ENCODE measurements around the gene TIAM1.

Gene TIAM1

DNA sequence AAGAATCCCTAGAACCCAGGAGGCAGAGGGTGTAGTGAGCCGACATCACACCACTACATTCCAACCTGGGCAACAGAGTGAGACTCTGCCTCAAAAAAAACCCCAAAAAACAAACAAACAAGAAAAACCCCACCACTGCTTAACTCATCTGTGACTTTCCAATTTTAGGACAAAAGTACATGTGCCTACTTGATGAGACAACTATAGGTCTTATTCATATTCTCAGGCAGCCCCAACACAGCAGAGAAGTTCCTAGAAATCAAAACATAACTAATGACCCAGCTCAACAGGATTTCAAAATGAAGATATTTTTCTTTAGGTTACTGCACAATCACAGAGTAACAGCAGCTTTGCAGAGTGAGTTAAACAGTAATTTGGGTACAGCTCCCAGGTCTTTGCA is 26.4 kb downstream of the TIAM1 start:
- no peak overlapping the region for H3K27ac ChIP-seq
- no peak for DNase-seq
- TF ChIP-seq, protein P1, sequence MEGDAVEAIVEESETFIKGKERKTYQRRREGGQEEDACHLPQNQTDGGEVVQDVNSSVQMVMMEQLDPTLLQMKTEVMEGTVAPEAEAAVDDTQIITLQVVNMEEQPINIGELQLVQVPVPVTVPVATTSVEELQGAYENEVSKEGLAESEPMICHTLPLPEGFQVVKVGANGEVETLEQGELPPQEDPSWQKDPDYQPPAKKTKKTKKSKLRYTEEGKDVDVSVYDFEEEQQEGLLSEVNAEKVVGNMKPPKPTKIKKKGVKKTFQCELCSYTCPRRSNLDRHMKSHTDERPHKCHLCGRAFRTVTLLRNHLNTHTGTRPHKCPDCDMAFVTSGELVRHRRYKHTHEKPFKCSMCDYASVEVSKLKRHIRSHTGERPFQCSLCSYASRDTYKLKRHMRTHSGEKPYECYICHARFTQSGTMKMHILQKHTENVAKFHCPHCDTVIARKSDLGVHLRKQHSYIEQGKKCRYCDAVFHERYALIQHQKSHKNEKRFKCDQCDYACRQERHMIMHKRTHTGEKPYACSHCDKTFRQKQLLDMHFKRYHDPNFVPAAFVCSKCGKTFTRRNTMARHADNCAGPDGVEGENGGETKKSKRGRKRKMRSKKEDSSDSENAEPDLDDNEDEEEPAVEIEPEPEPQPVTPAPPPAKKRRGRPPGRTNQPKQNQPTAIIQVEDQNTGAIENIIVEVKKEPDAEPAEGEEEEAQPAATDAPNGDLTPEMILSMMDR (IDR thresholded peaks at IDR 0.05; ENCODE audit: low read depth, low read length, missing control alignments) = no peak
- no peaks in the 10 kb centered on the region for H3K27me3 ChIP-seq (replicated peaks)
- no peak overlapping the region for H3K4me3 ChIP-seq (ENCODE audit: low read depth, low read length)
- no peaks in the 10 kb centered on the region for H3K36me3 ChIP-seq (replicated peaks)
- in situ Hi-C loops (cut with HindIII; ENCODE audit: low pct_ligation_motif_present, low sequenced_read_pairs) = no loop called here

DNA sequence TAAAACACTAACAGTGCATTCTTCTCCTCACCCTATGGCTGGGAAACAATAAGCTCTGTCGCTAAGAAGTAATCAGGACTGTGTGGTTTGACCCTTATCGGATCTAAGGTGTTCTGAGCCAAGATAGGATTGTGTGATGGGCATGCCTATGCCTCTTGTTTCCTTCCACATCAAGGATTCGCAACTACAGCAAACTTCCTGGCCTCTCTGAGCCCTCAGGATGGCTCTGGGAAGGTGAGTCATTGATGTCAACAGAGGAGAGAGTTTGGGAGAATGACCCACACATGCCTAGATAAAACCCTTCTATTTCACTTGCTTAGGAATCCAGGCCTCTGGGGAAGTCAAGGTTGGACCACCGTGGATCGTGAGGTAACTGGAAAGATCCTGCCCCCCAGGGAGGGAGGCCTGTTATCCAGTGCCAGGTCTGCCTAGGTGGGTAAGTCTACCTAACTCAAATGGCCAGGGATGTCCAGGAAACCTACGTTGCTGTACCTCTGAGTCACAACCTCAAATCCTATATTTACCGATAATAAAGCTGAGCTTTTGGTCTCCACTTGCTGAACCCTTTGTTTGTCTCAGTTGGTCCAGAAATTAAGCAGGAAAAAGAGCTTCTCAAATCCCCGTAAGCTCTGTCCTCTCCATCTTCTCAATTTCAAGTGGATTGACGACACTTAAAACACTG is 27.4 kb downstream of the TIAM1 start:
- in situ Hi-C loops (cut with HindIII; ENCODE audit: low pct_ligation_motif_present, low sequenced_read_pairs) = no loop called here
- Histone ChIP-seq H3K36me3 (replicated peaks) (no peaks in the 10 kb centered on the region), H3K27ac (no peak overlapping the region), H3K27me3 (replicated peaks) (no peaks in the 10 kb centered on the region), H3K4me3 (ENCODE audit: low read depth, low read length) (no peak overlapping the region)
- DNase-seq = peak; percentile 52
- TF ChIP-seq, protein P1 (IDR thresholded peaks at IDR 0.05; ENCODE audit: low read depth, low read length, missing control alignments) = no peak

DNA sequence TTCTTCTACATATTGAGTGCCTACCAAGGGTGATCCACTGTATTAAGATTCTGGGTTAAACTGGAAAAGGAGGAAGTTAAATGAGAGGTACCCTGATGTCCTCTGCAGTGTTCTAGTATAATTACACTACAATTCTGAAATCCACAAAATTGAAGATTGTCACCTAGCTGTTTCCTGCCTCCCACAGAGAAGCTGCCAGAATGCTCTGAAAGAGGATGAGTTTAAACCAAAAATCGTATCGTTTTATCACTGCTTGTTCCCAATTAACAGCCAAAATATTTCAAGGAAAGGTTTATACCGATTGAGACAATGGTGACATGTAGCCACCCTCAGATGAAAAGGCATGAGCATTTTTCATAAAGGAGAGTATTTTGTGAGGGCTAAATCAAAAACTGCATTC is 28.0 kb downstream of the TIAM1 start:
- Histone ChIP-seq H3K27ac (no peak overlapping the region), H3K36me3 (replicated peaks) (no peaks in the 10 kb centered on the region), H3K4me3 (ENCODE audit: low read depth, low read length) (no peak overlapping the region), H3K27me3 (replicated peaks) (no peaks in the 10 kb centered on the region)
- in situ Hi-C loops (cut with HindIII; ENCODE audit: low pct_ligation_motif_present, low sequenced_read_pairs) = no loop called here
- TF ChIP-seq, protein P1 (IDR thresholded peaks at IDR 0.05; ENCODE audit: low read depth, low read length, missing control alignments) = no peak
- no peak for DNase-seq

DNA sequence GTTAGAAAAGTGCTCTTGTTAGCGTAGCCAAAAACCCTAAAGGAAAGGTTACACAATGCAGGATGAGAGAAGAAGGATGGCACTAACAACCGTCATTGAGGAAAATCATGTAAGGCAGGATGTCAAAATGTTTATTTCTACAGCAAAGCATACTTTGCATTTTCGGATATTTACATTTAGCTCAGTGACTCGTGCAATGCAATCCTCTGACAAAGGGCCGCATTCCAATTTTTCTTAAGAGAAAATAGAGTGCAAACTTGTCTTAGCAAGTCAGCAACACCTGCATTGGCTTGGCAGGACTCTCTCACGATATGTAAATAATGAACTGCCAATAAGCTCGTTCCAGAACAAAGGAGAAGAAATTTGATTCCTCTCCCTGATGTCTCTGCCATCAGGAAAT is 33.3 kb downstream of the TIAM1 start:
- DNase-seq = no peak
- in situ Hi-C loops (cut with HindIII; ENCODE audit: low pct_ligation_motif_present, low sequenced_read_pairs) = no loop called here
- no peak overlapping the region for H3K27ac ChIP-seq

DNA sequence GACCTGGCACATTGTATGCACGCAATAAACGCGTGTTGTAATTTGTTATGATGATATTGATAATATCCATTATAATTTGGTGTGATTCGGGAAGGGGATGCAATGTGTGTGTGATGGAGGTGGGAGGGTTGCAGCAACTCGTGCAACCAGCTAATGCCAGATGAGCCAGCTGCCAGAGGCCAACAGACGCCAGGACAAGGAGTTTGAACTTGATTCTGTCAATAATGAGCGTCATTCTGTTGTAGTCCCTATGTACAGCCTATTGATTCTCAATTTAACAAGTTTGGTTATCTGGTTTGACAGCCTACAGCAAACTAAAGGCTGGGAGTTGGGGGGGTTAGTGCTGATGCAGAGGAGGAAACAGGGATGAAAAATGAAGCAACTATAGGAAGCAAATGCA is 35.5 kb downstream of the TIAM1 start:
- TF ChIP-seq, protein P1 (IDR thresholded peaks at IDR 0.05; ENCODE audit: low read depth, low read length, missing control alignments) = no peak
- Histone ChIP-seq H3K27ac (no peak overlapping the region), H3K36me3 (replicated peaks) (no peaks in the 10 kb centered on the region), H3K27me3 (replicated peaks) (no peaks in the 10 kb centered on the region), H3K4me3 (ENCODE audit: low read depth, low read length) (no peak overlapping the region)
- DNase-seq = no peak
- in situ Hi-C loops (cut with HindIII; ENCODE audit: low pct_ligation_motif_present, low sequenced_read_pairs) = no loop called here

More for the DNA sequence above, 33.3 kb downstream of the TIAM1 start:
- no peak overlapping the region for H3K4me3 ChIP-seq (ENCODE audit: low read depth, low read length)
- H3K27me3 ChIP-seq (replicated peaks) = no peaks in the 10 kb centered on the region
- H3K36me3 ChIP-seq (replicated peaks) = no peaks in the 10 kb centered on the region
- TF ChIP-seq, protein P1 (IDR thresholded peaks at IDR 0.05; ENCODE audit: low read depth, low read length, missing control alignments) = no peak

DNA sequence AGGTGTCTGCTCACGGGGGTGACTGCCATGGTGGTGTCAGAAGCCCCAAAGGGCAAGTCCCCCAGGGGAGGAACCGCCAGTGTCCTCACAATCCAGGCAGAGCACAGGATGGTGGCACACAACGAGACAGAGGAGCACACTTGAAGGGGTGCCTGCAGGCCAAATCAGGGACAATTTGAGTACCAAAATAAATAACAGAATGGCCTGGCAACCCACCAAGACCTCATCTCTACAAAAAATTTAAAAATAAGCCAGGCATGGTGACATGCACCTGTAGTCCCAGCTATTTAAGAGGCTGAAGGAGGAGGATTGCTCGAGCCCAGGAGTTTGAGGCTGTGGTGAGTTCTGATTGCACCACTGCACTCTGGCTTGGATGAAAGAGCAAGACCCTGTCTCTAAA is 38.2 kb downstream of the TIAM1 start:
- Histone ChIP-seq H3K36me3 (replicated peaks) (no peaks in the 10 kb centered on the region), H3K4me3 (ENCODE audit: low read depth, low read length) (no peak overlapping the region), H3K27me3 (replicated peaks) (no peaks in the 10 kb centered on the region), H3K27ac (no peak overlapping the region)
- in situ Hi-C loops (cut with HindIII; ENCODE audit: low pct_ligation_motif_present, low sequenced_read_pairs) = no loop called here
- TF ChIP-seq, protein P1 (IDR thresholded peaks at IDR 0.05; ENCODE audit: low read depth, low read length, missing control alignments) = no peak
- DNase-seq = no peak
